ENCODE results near the gene RAB26. TPM values are rescaled to one million over a fixed set of nuclear protein-coding genes. Genes with fewer than 3 reads are reported as not detected.

Gene RAB26
- total RNA-seq, 1 donor from 2014 or later, result 2.1 TPM

DNA sequence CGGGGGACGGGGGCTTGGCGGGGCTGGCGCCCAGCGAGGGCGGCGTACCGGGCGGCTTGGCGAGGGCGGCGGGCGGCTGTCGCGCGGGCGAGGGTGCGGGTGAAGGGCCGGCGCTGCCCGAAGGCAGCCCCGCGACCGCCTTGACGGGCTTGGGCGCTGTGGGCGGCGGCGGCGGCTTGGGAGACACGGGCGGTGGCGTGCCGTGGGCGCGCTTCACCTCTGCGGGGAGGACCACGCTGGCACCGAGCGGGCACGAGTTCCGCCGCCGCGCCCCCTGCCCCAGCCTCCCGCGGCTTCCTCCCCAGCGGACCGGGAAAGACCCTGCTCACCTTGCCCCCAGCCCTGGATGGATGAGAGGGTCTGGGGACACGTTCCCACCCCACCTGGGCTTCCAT is 30.7 kb downstream of the RAB26 start:
- no peak overlapping the region for H3K4me2 ChIP-seq
- peaks cover 2% of the 10 kb centered on the region for H3K36me3 Mint-ChIP-seq
- H3K27me3 ChIP-seq, result no peaks in the 10 kb centered on the region
- H2AFZ ChIP-seq (replicated peaks), result no peak overlapping the region
- no peak overlapping the region for H3K27ac ChIP-seq
- DNase-seq (ENCODE audit: low spot score), result no peak
- H3K36me3 ChIP-seq, result no peaks in the 10 kb centered on the region
- H3K9me3 Mint-ChIP-seq, result no peaks in the 10 kb centered on the region
- H3K4me1 ChIP-seq, result no peaks in the 10 kb centered on the region
- no peaks in the 10 kb centered on the region for H4K20me1 ChIP-seq (ENCODE audit: low read depth)
- H3K9me3 ChIP-seq (ENCODE audit: low read depth), result no peaks in the 10 kb centered on the region
- H3K9ac ChIP-seq, result no peak overlapping the region
- no peaks in the 10 kb centered on the region for H3K79me2 ChIP-seq (ENCODE audit: low read depth)
- H3K4me1 Mint-ChIP-seq, result peaks cover 3% of the 10 kb centered on the region
- peaks cover 5% of the 10 kb centered on the region for H3F3A ChIP-seq (ENCODE audit: low read depth)
- no peak overlapping the region for H3K27ac Mint-ChIP-seq
- H3K4me3 ChIP-seq, result no peak overlapping the region
- no peak for TF ChIP-seq EZH2 (IDR thresholded peaks at IDR 0.05)
- no peak for TF ChIP-seq EZH2phosphoT487 (IDR thresholded peaks at IDR 0.05)
- no peak for TF ChIP-seq CTCF (IDR thresholded peaks at IDR 0.05)
- H3K4me3 Mint-ChIP-seq, result no peak overlapping the region
- peaks cover 7% of the 10 kb centered on the region for H3K27me3 Mint-ChIP-seq (ENCODE audit: insufficient read depth, low read depth)

DNA sequence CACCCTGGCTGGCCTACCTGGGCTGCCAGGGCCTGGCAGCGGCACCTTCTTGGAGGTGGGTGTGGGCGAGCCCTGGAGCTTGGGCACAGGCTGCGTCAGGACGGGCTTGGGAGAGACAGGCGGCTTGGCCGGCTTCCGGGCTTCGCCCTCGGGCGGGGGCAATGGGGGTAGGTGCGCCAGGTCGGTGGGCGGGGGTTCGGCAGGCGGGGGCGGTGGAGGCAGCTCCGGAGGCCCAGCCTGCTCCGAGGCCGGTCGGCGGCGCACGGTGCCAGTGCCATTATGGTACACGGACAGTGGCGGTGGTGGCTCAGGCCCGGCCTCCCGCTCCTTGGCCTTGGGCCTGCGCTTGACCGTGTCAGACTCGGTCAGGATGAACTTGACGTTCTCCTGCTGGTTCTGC is 31.2 kb downstream of the RAB26 start:
- H3K27me3 Mint-ChIP-seq (ENCODE audit: insufficient read depth, low read depth), result peaks cover 10% of the 10 kb centered on the region
- H3K27ac Mint-ChIP-seq, result no peak overlapping the region
- H3K9me3 Mint-ChIP-seq, result no peaks in the 10 kb centered on the region
- Histone ChIP-seq H3K4me2 (no peak overlapping the region), H3K4me3 (no peak overlapping the region), H3K27ac (no peak overlapping the region), H4K20me1 (ENCODE audit: low read depth) (no peaks in the 10 kb centered on the region), H3F3A (ENCODE audit: low read depth) (peaks cover 5% of the 10 kb centered on the region), H2AFZ (replicated peaks) (no peak overlapping the region), H3K27me3 (no peaks in the 10 kb centered on the region), H3K9ac (no peak overlapping the region), H3K79me2 (ENCODE audit: low read depth) (no peaks in the 10 kb centered on the region), H3K9me3 (ENCODE audit: low read depth) (no peaks in the 10 kb centered on the region), H3K36me3 (no peaks in the 10 kb centered on the region), H3K4me1 (no peaks in the 10 kb centered on the region)
- H3K36me3 Mint-ChIP-seq, result peaks cover 2% of the 10 kb centered on the region
- no peak overlapping the region for H3K4me3 Mint-ChIP-seq
- DNase-seq (ENCODE audit: low spot score), result no peak
- TF ChIP-seq EZH2 (IDR thresholded peaks at IDR 0.05) (no peak), CTCF (IDR thresholded peaks at IDR 0.05) (no peak), EZH2phosphoT487 (IDR thresholded peaks at IDR 0.05) (no peak)
- H3K4me1 Mint-ChIP-seq, result peaks cover 3% of the 10 kb centered on the region

- no peaks in the 10 kb centered on the region for H3K4me1 ChIP-seq
- Mint-ChIP-seq H3K9me3 (no peaks in the 10 kb centered on the region), H3K4me3 (no peak overlapping the region), H3K4me1 (peaks cover 3% of the 10 kb centered on the region), H3K27me3 (ENCODE audit: insufficient read depth, low read depth) (peaks cover 11% of the 10 kb centered on the region), H3K27ac (no peak overlapping the region), H3K36me3 (peaks cover 2% of the 10 kb centered on the region)
- no peak for DNase-seq (ENCODE audit: low spot score)
- no peak for TF ChIP-seq EZH2 (IDR thresholded peaks at IDR 0.05)
- TF ChIP-seq EZH2phosphoT487 (IDR thresholded peaks at IDR 0.05), result no peak
- TF ChIP-seq CTCF (IDR thresholded peaks at IDR 0.05), result no peak
- H3K27ac ChIP-seq, result no peak overlapping the region
- no peaks in the 10 kb centered on the region for H3K36me3 ChIP-seq
- no peaks in the 10 kb centered on the region for H3K79me2 ChIP-seq (ENCODE audit: low read depth)
- H3K27me3 ChIP-seq, result no peaks in the 10 kb centered on the region
- no peak overlapping the region for H3K4me2 ChIP-seq
- no peak overlapping the region for H3K4me3 ChIP-seq
- H3F3A ChIP-seq (ENCODE audit: low read depth), result peaks cover 5% of the 10 kb centered on the region
- no peaks in the 10 kb centered on the region for H4K20me1 ChIP-seq (ENCODE audit: low read depth)
- H3K9me3 ChIP-seq (ENCODE audit: low read depth), result no peaks in the 10 kb centered on the region
- no peak overlapping the region for H2AFZ ChIP-seq (replicated peaks)
- H3K9ac ChIP-seq, result no peak overlapping the region
Observed at GRCh38 chr16:2180461-2180860, 32.0 kb downstream of the RAB26 start.

Data from neural progenitor cell (in vitro differentiated cells).